NCI-H446 treated with DMSO at 0.1 percent for 48 hours (cell line): ENCODE data around the gene FAM170B.

Source experiments
- DNase-seq: peaks from one replicate; lab custom pipeline; 2025; lab: John Stamatoyannopoulos, UW

The FAM170B gene

GRCh38 chr10:49106451-49106850, 27.4 kb downstream of the FAM170B start:
- peak; percentile 30 for DNase-seq

DNA sequence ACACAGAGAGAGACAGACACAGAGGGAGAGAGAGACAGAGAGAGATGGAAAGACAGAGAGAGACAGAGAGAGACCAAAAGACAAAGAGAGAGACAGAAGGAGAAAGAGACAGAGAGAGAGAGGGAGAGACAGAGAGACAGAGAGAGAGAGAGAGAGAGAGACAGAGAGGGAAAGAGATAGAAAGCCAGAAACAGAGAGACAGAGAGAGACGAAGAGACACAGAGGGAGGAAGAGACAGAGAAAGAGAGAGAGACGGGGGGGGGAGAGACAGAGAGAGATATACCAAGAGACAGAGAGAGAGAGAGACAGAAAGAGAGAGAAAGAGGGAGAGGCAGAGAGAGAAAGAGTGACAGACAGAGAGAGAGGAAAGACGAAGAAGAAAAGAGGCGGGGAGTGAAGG, 28.7 kb downstream of the FAM170B start:
- no peak for DNase-seq

DNA sequence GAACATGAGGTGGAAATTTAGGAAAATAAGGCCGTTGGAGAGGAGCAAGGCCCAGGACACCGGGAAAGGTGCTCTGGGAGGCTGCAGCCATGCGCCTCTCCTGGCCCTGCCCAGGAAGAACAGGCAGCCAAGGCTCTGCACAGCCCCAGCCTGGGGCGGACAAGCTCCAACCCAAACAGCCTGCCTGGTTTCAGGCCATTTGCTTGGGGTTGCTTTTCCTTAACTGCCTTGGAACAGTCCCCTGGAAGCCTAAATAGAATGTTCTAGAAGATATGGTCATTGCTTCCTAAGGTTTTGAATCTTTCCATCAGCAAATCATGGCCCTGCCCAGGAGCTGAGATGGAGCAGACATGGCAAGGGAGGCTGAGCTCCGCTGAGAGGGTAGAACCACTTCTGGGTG, 29.5 kb downstream of the FAM170B start:
- no peak for DNase-seq

- DNase-seq = no peak
These were observed 30.1 kb downstream of the FAM170B start for GRCh38 chr10:49103761-49104160.

DNA sequence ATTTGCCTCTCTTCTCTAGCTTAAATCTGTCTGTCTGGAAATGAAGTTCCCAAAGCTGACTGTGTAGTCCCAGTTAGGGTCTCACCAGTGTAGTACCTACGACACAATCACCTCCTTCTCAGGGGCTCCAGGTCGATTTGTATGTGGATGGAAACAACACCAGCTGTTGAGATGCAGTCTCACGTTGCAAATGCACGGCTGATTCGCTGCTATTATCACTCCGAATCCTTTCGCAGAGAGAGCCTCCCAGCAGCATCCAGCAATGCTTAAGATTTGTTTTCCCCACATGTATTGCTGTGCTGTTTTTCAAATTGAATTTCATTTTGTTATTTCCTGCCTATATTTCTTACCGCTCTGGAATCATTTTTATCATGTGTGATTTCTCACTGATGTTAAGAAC, 34.8 kb downstream of the FAM170B start:
- DNase-seq = no peak

GRCh38 chr10:49096890-49097445, 36.9 kb downstream of the FAM170B start:
- DNase-seq = no peak

GRCh38 chr10:49094646-49095045, 39.2 kb downstream of the FAM170B start:
- no peak for DNase-seq

DNA sequence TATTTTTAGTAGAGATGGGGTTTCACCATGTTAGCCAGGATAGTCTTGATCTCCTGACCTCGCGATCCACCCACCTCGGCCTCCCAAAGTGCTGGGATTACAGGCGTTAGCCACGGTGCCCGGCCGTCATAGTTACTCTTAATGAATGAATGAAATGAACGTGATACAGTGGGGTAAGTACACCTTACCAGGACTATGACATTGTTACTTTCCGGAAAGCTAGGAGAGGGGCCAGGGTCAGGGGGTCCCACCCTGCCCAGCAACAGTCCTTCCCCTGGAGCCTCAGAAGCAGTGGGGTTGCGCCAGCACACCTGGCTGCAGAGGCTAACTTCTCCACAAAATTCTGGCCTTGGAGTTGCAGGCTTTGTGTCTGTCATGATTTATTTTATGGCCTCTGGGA, 39.9 kb downstream of the FAM170B start:
- no peak for DNase-seq

DNA sequence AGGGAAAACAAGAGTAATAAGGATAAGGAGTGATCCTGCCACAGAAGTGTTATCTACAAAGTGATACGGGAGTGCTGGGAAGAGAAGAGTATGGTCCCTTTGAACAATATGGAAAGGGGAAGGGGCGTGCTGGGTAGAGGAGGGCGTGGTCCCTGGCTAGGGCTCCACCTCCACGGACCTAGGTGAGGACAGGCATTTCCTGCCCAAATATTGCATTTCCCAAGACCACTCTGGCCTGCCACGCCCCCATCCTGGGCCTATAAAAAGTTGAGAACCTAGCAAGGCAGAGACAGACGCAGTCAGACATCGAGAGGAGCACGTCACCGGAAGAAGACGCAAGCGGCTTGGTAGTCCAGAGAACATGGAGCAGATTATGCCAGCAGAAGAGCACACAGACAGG, 41.3 kb downstream of the FAM170B start:
- no peak for DNase-seq

DNA sequence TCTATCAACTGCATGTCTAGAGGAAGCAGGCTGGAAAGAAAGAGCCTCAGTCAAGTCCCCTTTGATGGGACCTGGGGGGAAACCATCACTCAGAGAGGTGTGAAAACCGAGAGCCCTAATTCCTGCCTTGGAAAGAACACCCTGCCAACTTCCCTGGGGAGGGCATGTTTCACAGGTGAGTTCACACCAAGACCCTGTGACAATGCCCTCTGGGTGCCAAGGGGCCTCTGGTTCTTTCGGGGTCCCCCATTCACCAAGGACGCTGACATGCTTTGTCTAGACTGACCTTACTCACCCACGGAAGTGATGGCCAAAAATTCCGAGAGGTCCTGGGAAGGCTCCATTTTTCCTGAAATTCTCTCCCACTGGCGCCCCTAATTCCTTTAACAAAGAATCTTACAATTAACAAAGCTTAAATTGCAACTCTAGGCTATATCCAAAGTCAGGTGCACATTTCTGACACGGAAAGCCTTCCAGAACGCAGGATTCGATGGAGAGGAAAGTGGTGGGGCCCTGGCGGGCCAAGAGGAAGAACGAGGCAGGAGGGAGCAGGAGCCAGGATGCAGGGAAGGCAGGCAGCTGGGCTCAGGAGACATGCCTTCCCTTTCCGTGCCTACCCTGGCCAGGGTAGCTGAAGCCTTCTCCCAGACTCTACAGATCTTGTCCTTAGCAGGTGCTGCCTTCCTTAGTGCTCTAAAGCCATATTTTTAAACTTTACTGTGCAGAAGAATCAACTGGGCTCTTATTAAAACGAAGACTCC, 42.2 kb downstream of the FAM170B start:
- no peak for DNase-seq

- no peak for DNase-seq
These were observed 43.0 kb downstream of the FAM170B start for GRCh38 chr10:49090696-49091380.

DNA sequence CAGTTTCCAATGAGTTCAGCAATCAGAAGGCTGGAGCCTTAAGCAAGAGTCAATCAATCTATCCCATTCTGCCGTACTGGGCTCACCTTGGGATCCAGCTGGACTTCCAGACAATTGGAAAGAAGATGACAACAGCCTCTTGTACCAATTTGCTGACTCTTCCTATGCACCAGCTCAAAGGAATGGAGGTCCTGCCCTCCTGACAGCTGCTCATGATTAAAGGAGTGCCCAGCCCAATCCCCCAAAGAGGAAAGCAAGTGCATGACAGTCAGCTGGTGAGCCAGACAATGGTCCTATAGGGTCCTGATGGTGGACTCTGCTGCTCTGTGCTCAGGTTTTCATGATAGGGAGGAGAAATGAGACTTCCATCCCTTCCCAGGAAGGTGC, 43.6 kb downstream of the FAM170B start:
- no peak for DNase-seq

DNA sequence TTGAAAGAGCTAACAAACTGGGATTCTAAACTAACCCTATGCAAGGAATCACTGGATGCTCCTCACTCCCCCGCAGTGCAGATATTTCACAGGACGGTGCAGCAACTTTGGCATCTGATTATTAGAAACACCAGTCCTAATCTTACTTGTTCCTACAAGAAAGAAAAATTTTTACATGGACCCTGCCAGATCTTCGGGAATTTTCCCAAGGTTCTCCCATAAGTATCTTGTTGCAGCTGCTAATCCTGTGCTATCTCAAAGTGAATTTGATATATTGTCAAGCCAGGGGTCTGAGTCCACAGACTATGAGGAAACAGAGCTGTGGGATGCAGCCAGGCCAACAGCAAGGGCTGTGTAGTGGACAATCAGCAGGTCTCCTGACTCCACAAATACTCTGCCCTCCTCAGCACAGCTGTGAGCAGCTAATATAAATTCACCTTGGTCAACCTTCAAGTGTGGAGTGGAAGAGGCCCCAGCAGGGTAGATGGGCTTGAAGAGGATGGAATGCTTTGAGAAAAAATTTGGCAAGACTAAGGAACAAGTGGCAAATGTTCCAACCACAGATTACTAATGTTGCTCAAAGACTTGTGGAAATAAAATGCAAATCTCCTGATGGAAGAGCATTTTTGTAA, 44.1 kb downstream of the FAM170B start:
- no peak for DNase-seq

- no peak for DNase-seq
These were observed 44.7 kb downstream of the FAM170B start for GRCh38 chr10:49089152-49089551.

- no peak for DNase-seq
These were observed 46.9 kb downstream of the FAM170B start for GRCh38 chr10:49086889-49087288.

DNA sequence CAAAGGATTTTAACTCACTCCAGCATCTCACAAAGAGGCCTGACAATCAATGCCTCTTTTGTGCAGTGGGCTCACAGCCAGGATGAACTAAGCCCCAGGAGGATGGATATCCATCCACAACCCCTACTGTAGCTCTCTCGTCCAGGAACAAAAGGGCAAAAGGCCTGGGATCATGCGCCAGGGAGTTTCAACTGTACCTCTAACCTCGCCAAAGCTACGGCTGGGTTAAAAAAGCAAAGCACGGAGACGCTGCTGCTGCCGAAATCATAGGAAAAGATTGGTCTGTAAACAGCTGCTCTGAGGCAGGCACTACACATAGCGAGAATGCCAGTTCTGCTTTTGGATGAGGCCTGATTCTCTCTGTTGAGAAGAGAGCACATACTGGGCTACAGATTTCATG, 50.6 kb downstream of the FAM170B start:
- DNase-seq = no peak

GRCh38 chr10:49082766-49083165, 51.1 kb downstream of the FAM170B start:
- peak; percentile 38 for DNase-seq

- DNase-seq = no peak
These were observed 52.1 kb downstream of the FAM170B start for GRCh38 chr10:49081547-49082275.
